ENCODE measurements around the gene MAP7. TPM values are rescaled to one million over a fixed set of nuclear protein-coding genes. Genes with fewer than 3 reads are reported as not detected.

The MAP7 gene
- total and polyA plus RNA-seq, 2 donors (not counting 3 experiments of a cell fraction or from before 2014, with no cell fraction given): 0.07 to 0.42 TPM

- Histone ChIP-seq H3K4me3 (replicated peaks in 1 of 3; ENCODE audit: insufficient read depth in 1 of 3, low read depth in 1 of 3, low read length in 3 of 3) (no peak overlapping the region), H3K4me1 (ENCODE audit: control insufficient read depth, extremely low read depth, insufficient read depth, low read length) (no peaks in the 10 kb centered on the region), H3K4me2 (ENCODE audit: insufficient read depth, low read length) (no peak overlapping the region), H2AFZ (ENCODE audit: low read depth, low read length) (no peak overlapping the region), H3K9me1 (replicated peaks; ENCODE audit: control insufficient read depth, extremely low read depth, insufficient read depth, low read length) (no peaks in the 10 kb centered on the region), H3K36me3 (ENCODE audit: control insufficient read depth in 2 of 2, extremely low read depth in 1 of 2, insufficient read depth in 2 of 2, low read length in 2 of 2) (no peaks in the 10 kb centered on the region), H4K20me1 (replicated peaks; ENCODE audit: control insufficient read depth, extremely low read depth, insufficient read depth, low read length) (no peaks in the 10 kb centered on the region), H3K9ac (replicated peaks; ENCODE audit: extremely low read depth, insufficient read depth, low read length) (no peak overlapping the region), H3K9me3 (replicated peaks; ENCODE audit: control insufficient read depth, insufficient read depth, low read length) (no peaks in the 10 kb centered on the region), H3K27me3 (ENCODE audit: control insufficient read depth in 2 of 2, insufficient read depth in 2 of 2, low read length in 2 of 2) (peaks cover 7 to 11% of the 10 kb centered on the region in 2 experiments), H3K79me2 (ENCODE audit: control insufficient read depth, insufficient read depth, low read length) (no peaks in the 10 kb centered on the region), H3K27ac (ENCODE audit: insufficient read depth, low read depth, low read length) (no peak overlapping the region)
- ChIA-PET CTCF (interaction anchor here (0.6 kb wide), 1 partner anchor 504 kb away, joined by 3 read pairs; no protein-coding TSS in a partner anchor), POLR2A (no interaction called here)
- DNase-seq (ENCODE audit: low read depth, low spot score) (no peak), FAIRE-seq (no peak)
- no TSS peak for BruUV-seq (replicated peaks)
- intact Hi-C loops (cut with micrococcal nuclease) (no loop called here), dilution Hi-C loops (cut with MboI; ENCODE audit: extremely low pct_ligation_motif_present, low sequenced_read_pairs) (no loop called here)
- TF ChIP-seq MYC (IDR thresholded peaks at IDR 0.05; ENCODE audit: low read depth, low read length) (no peak), POLR2AphosphoS5 (IDR thresholded peaks at IDR 0.05; ENCODE audit: insufficient read depth, low read depth, low read length) (no peak), EZH2 (IDR thresholded peaks at IDR 0.05; ENCODE audit: borderline replicate concordance, low read depth, low read length, severe bottlenecking) (no peak), JUN (IDR thresholded peaks at IDR 0.05; ENCODE audit: borderline replicate concordance, insufficient read depth, insufficient read length, low read depth) (no peak), GATA2 (IDR thresholded peaks at IDR 0.05; ENCODE audit: insufficient read depth, insufficient read length, low read depth, low read length) (no peak), POLR2A (IDR thresholded peaks at IDR 0.05; ENCODE audit: low read depth, low read length) (no peak), MAX (IDR thresholded peaks at IDR 0.05; ENCODE audit: insufficient read depth, insufficient read length) (no peak), FOS (IDR thresholded peaks at IDR 0.05; ENCODE audit: borderline replicate concordance, insufficient read depth, low read length) (no peak)
- TF ChIP-seq, protein P1, sequence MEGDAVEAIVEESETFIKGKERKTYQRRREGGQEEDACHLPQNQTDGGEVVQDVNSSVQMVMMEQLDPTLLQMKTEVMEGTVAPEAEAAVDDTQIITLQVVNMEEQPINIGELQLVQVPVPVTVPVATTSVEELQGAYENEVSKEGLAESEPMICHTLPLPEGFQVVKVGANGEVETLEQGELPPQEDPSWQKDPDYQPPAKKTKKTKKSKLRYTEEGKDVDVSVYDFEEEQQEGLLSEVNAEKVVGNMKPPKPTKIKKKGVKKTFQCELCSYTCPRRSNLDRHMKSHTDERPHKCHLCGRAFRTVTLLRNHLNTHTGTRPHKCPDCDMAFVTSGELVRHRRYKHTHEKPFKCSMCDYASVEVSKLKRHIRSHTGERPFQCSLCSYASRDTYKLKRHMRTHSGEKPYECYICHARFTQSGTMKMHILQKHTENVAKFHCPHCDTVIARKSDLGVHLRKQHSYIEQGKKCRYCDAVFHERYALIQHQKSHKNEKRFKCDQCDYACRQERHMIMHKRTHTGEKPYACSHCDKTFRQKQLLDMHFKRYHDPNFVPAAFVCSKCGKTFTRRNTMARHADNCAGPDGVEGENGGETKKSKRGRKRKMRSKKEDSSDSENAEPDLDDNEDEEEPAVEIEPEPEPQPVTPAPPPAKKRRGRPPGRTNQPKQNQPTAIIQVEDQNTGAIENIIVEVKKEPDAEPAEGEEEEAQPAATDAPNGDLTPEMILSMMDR (IDR thresholded peaks at IDR 0.05; ENCODE audit: extremely low read depth in 1 of 2, insufficient read depth in 1 of 2, low read depth in 1 of 2, low read length in 2 of 2): no peak
Measured at GRCh38 chr6:136309729-136310311, 240.4 kb downstream of the MAP7 start.
